Stimulated activated CD4-positive, alpha-beta T cell treated with anti-CD3 and anti-CD28 coated beads, Interleukin-1b, Interleukin-23, amount 100 ng/mL, for 4 hours (primary cell): ENCODE data around the gene OGDHL.
"Not testable (repeated sequence)": the region's sequence is repeated elsewhere in the genome, so short reads cannot be mapped to it uniquely, and the experiment has no call there.

Experiments
- DNase-seq, 2 donors: peaks; one replicate each; pipeline ENCODE4 v3.0.0-alpha.2; 2020; ENCODE audit warnings: low read depth in 2 of 2

OGDHL gene

GRCh38 chr10:49739426-49739825 is 22.7 kb downstream of the OGDHL start:
- DNase-seq: no peak

- no peak for DNase-seq
Observed at GRCh38 chr10:49738616-49739360, 23.3 kb downstream of the OGDHL start.

- DNase-seq: no peak
Observed at GRCh38 chr10:49737474-49738201, 24.5 kb downstream of the OGDHL start.

GRCh38 chr10:49736564-49737113 is 25.5 kb downstream of the OGDHL start:
- DNase-seq: no peak

GRCh38 chr10:49735848-49736563 is 26.1 kb downstream of the OGDHL start:
- no peak for DNase-seq

GRCh38 chr10:49735161-49735560 is 27.0 kb downstream of the OGDHL start:
- DNase-seq: no peak

- no peak for DNase-seq
Observed at GRCh38 chr10:49734676-49735075, 27.4 kb downstream of the OGDHL start.

GRCh38 chr10:49733866-49734265 is 28.3 kb downstream of the OGDHL start:
- no peak for DNase-seq

- no peak for DNase-seq
Observed at GRCh38 chr10:49726593-49726992, 35.5 kb downstream of the OGDHL start.

- not testable (repeated sequence) for DNase-seq
Observed at GRCh38 chr10:49715157-49715556, 47.0 kb downstream of the OGDHL start.

- DNase-seq: no peak
Observed at GRCh38 chr10:49713266-49713665, 48.9 kb downstream of the OGDHL start.

- DNase-seq: no peak
Observed at GRCh38 chr10:49711481-49711880, 50.6 kb downstream of the OGDHL start.

GRCh38 chr10:49710966-49711365 is 51.2 kb downstream of the OGDHL start:
- DNase-seq: no peak

GRCh38 chr10:49709934-49710333 is 52.2 kb downstream of the OGDHL start:
- DNase-seq: no peak

GRCh38 chr10:49707585-49707984 is 54.5 kb downstream of the OGDHL start:
- no peak for DNase-seq

GRCh38 chr10:49700997-49701396 is 61.1 kb downstream of the OGDHL start:
- no peak for DNase-seq

- DNase-seq: no peak
Observed at GRCh38 chr10:49700211-49700610, 61.9 kb downstream of the OGDHL start.

GRCh38 chr10:49698679-49699078 is 63.4 kb downstream of the OGDHL start:
- DNase-seq: no peak

GRCh38 chr10:49696311-49696710 is 65.8 kb downstream of the OGDHL start:
- DNase-seq: no peak

GRCh38 chr10:49694466-49694865 is 67.7 kb downstream of the OGDHL start:
- no peak for DNase-seq

GRCh38 chr10:49691588-49691987 is 70.5 kb downstream of the OGDHL start:
- no peak for DNase-seq

GRCh38 chr10:49690698-49691356 is 71.3 kb downstream of the OGDHL start:
- no peak for DNase-seq
